Measurements from ENCODE around the gene ANAPC16. TPM values are rescaled to one million over a fixed set of nuclear protein-coding genes. Genes with fewer than 3 reads are reported as not detected.
"Not testable (repeated sequence)": the region's sequence is repeated elsewhere in the genome, so short reads cannot be mapped to it uniquely, and the experiment has no call there.

The ANAPC16 gene
- total RNA-seq, 1 donor from 2014 or later: 105 TPM

- H3K27me3 ChIP-seq (ENCODE audit: control insufficient read depth, insufficient read depth, low read length): no peaks in the 10 kb centered on the region
- H3K4me3 ChIP-seq (ENCODE audit: low read depth, low read length): peak overlapping the region; percentile 86
- DNase-seq (ENCODE audit: low read depth): no peak
- no peak for TF ChIP-seq CTCF (IDR thresholded peaks at IDR 0.05; ENCODE audit: insufficient read depth, low read length, poor library complexity, severe bottlenecking)
- peaks cover 6% of the 10 kb centered on the region for H3K36me3 ChIP-seq (ENCODE audit: control insufficient read depth, insufficient read depth, low read length)
Observed at GRCh38 chr10:72276013-72276387, 60.2 kb downstream of the ANAPC16 start.

DNA sequence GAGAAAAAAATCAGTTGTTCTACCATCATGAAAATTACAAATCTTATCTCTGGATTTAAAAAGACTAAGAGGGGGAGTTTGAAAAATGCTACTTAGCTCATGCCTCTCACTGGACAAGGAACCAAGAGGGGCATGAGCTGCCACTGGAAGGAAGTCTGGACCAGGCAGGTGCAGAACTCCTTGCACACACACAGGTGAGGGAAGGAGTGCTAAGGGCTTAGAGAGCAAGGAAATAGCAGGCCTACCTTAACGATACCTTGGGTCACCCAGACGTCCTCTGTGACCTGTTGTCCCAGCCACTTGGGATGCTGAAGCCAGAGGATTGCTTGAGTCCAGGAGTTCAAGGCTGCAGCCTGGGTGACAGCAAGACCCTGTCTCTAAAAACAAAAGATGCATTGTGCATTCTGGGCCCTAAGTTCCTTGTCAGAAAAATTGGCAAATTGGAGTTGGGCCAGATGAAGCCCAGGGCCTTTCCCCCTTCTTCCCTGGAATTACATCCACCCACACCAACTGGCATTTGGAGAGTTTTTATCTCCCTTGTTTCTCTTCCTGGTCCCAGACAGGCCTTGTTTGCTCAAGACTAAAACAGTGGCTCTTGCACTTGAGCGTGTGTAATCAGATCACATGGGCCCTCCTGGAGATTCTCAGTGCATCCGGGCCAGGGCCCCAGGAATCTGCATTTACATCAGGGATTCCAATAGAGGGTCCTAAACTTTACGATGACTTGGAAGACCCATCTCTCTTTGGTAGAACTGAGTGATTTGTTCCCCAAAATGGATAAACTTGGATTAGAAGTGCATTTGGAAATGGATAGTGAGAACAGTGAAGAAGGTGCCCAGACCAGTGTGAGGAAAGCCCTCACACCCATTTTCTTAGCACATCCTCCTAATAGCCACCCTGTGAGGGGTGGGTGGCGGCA is 60.9 kb downstream of the ANAPC16 start:
- no peak for DNase-seq (ENCODE audit: low read depth)
- TF ChIP-seq CTCF (IDR thresholded peaks at IDR 0.05; ENCODE audit: insufficient read depth, low read length, poor library complexity, severe bottlenecking): no peak
- peaks cover 6% of the 10 kb centered on the region for H3K36me3 ChIP-seq (ENCODE audit: control insufficient read depth, insufficient read depth, low read length)
- H3K4me3 ChIP-seq (ENCODE audit: low read depth, low read length): peak overlapping the region; percentile 86
- no peaks in the 10 kb centered on the region for H3K27me3 ChIP-seq (ENCODE audit: control insufficient read depth, insufficient read depth, low read length)

- TF ChIP-seq CTCF (IDR thresholded peaks at IDR 0.05; ENCODE audit: insufficient read depth, low read length, poor library complexity, severe bottlenecking): no peak
- no peak for DNase-seq (ENCODE audit: low read depth)
Observed at GRCh38 chr10:72277340-72277995, 61.7 kb downstream of the ANAPC16 start.

GRCh38 chr10:72277996-72278667 is 62.3 kb downstream of the ANAPC16 start:
- Histone ChIP-seq H3K4me3 (ENCODE audit: low read depth, low read length) (no peak overlapping the region), H3K27me3 (ENCODE audit: control insufficient read depth, insufficient read depth, low read length) (no peaks in the 10 kb centered on the region), H3K36me3 (ENCODE audit: control insufficient read depth, insufficient read depth, low read length) (peaks cover 6% of the 10 kb centered on the region)
- no peak for TF ChIP-seq CTCF (IDR thresholded peaks at IDR 0.05; ENCODE audit: insufficient read depth, low read length, poor library complexity, severe bottlenecking)
- no peak for DNase-seq (ENCODE audit: low read depth)

More at GRCh38 chr10:72277340-72277995, 61.7 kb downstream of the ANAPC16 start:
- no peaks in the 10 kb centered on the region for H3K27me3 ChIP-seq (ENCODE audit: control insufficient read depth, insufficient read depth, low read length)
- H3K36me3 ChIP-seq (ENCODE audit: control insufficient read depth, insufficient read depth, low read length): peaks cover 6% of the 10 kb centered on the region
- H3K4me3 ChIP-seq (ENCODE audit: low read depth, low read length): no peak overlapping the region

GRCh38 chr10:72278668-72279393 is 63.0 kb downstream of the ANAPC16 start:
- no peak for TF ChIP-seq CTCF (IDR thresholded peaks at IDR 0.05; ENCODE audit: insufficient read depth, low read length, poor library complexity, severe bottlenecking)
- Histone ChIP-seq H3K4me3 (ENCODE audit: low read depth, low read length) (no peak overlapping the region), H3K27me3 (ENCODE audit: control insufficient read depth, insufficient read depth, low read length) (no peaks in the 10 kb centered on the region), H3K36me3 (ENCODE audit: control insufficient read depth, insufficient read depth, low read length) (peaks cover 6% of the 10 kb centered on the region)
- no peak for DNase-seq (ENCODE audit: low read depth)

- H3K27me3 ChIP-seq (ENCODE audit: control insufficient read depth, insufficient read depth, low read length); H3K4me3 ChIP-seq (ENCODE audit: low read depth, low read length); H3K36me3 ChIP-seq (ENCODE audit: control insufficient read depth, insufficient read depth, low read length); DNase-seq (ENCODE audit: low read depth): not testable (repeated sequence)
Observed at GRCh38 chr10:72279587-72279986, 63.8 kb downstream of the ANAPC16 start.

All from kidney epithelial cell (primary cell).